BE2C (cell line): Measurements from ENCODE around the gene E2F3.

Source experiments
- DNase-seq: peaks from one replicate; pipeline ENCODE4 v3.0.0-alpha.2; 2020
- H3K27me3 ChIP-seq: fragments of 250-450 bp; sonication (Bioruptor Pico); 2 replicates; pipeline ENCODE4 v1.5.1; 2020; ENCODE audit warnings: mild to moderate bottlenecking
- H3K36me3 ChIP-seq: fragments of 250-450 bp; sonication (Bioruptor Pico); 2 replicates; pipeline ENCODE4 v1.5.1; 2020; ENCODE audit warnings: mild to moderate bottlenecking
- H3K4me1 ChIP-seq: fragments of 250-450 bp; sonication (Bioruptor Pico); 2 replicates; pipeline ENCODE4 v1.5.1; 2020
- H3K4me3 ChIP-seq: 2 replicates; pipeline ENCODE4 v1.5.1; 2011; ENCODE audit warnings: low read depth, low read length
- H3K9me3 ChIP-seq: fragments of 250-450 bp; sonication (Bioruptor Pico); 2 replicates; pipeline ENCODE4 v1.5.1; 2020
- CTCF ChIP-seq: IDR thresholded peaks from 2 replicates; pipeline ENCODE4 v1.5.1; 2012; ENCODE audit warnings: mild to moderate bottlenecking, low read depth, low read length

E2F3 gene

GRCh38 chr6:20403766-20404640, 2.3 kb downstream of the E2F3 start:
- Histone ChIP-seq H3K4me1 (no peaks in the 10 kb centered on the region), H3K27me3 (no peaks in the 10 kb centered on the region), H3K4me3 (peak overlapping the region; percentile 96), H3K9me3 (no peaks in the 10 kb centered on the region), H3K36me3 (peaks cover 32% of the 10 kb centered on the region)
- no peak for TF ChIP-seq CTCF
- peak; percentile 66 for DNase-seq

- peak; percentile 76 for TF ChIP-seq CTCF
- Histone ChIP-seq H3K4me3 (peak overlapping the region; percentile 96), H3K9me3 (no peaks in the 10 kb centered on the region), H3K4me1 (no peaks in the 10 kb centered on the region; the same call in 1 of the 2 replicates), H3K36me3 (peaks cover 32% of the 10 kb centered on the region), H3K27me3 (no peaks in the 10 kb centered on the region)
- DNase-seq = peak; percentile 78
These were observed 3.0 kb downstream of the E2F3 start for GRCh38 chr6:20404641-20405032.

- no peak for DNase-seq
- Histone ChIP-seq H3K9me3 (no peaks in the 10 kb centered on the region), H3K4me1 (no peaks in the 10 kb centered on the region; the same call in 1 of the 2 replicates), H3K4me3 (no peak overlapping the region), H3K36me3 (peaks cover 44% of the 10 kb centered on the region), H3K27me3 (no peaks in the 10 kb centered on the region)
- no peak for TF ChIP-seq CTCF
These were observed 7.2 kb downstream of the E2F3 start for GRCh38 chr6:20408851-20409250.

- peaks cover 44% of the 10 kb centered on the region for H3K36me3 ChIP-seq
- H3K27me3 ChIP-seq = no peaks in the 10 kb centered on the region
- DNase-seq = no peak
- no peaks in the 10 kb centered on the region; the same call in 1 of the 2 replicates for H3K4me1 ChIP-seq
- no peaks in the 10 kb centered on the region for H3K9me3 ChIP-seq
- TF ChIP-seq CTCF = no peak
- H3K4me3 ChIP-seq = no peak overlapping the region
These were observed 7.8 kb downstream of the E2F3 start for GRCh38 chr6:20409427-20409971.

- Histone ChIP-seq H3K36me3 (peaks cover 40% of the 10 kb centered on the region), H3K27me3 (no peaks in the 10 kb centered on the region), H3K4me3 (no peak overlapping the region), H3K4me1 (no peaks in the 10 kb centered on the region; the same call in 1 of the 2 replicates), H3K9me3 (no peaks in the 10 kb centered on the region)
- no peak for TF ChIP-seq CTCF
- DNase-seq = no peak
These were observed 9.9 kb downstream of the E2F3 start for GRCh38 chr6:20411544-20411943.

- H3K27me3 ChIP-seq = no peaks in the 10 kb centered on the region
- DNase-seq = no peak
- H3K4me1 ChIP-seq = no peaks in the 10 kb centered on the region; the same call in 1 of the 2 replicates
- TF ChIP-seq CTCF = no peak
- no peak overlapping the region for H3K4me3 ChIP-seq
- peaks cover 34% of the 10 kb centered on the region for H3K36me3 ChIP-seq
- no peaks in the 10 kb centered on the region for H3K9me3 ChIP-seq
These were observed 10.4 kb downstream of the E2F3 start for GRCh38 chr6:20411953-20412681.
